Choroid plexus epithelial cell (primary cell): ENCODE measurements around the gene CYBA.

Experiments
- DNase-seq: peaks from one replicate; pipeline ENCODE4 v3.0.0-alpha.2; 2010; ENCODE audit warnings: low read depth
- H3K4me3 ChIP-seq: 2 replicates; pipeline ENCODE4 v1.5.1; 2011; ENCODE audit warnings: low read depth, mild to moderate bottlenecking, control low read depth, low read length, moderate library complexity
- CTCF ChIP-seq: conservative IDR thresholded peaks from 2 replicates; pipeline ENCODE4 v1.5.1; 2011; ENCODE audit warnings: low read depth, mild to moderate bottlenecking, control low read depth, inconsistent platforms, low read length, moderate library complexity

Gene CYBA

DNA sequence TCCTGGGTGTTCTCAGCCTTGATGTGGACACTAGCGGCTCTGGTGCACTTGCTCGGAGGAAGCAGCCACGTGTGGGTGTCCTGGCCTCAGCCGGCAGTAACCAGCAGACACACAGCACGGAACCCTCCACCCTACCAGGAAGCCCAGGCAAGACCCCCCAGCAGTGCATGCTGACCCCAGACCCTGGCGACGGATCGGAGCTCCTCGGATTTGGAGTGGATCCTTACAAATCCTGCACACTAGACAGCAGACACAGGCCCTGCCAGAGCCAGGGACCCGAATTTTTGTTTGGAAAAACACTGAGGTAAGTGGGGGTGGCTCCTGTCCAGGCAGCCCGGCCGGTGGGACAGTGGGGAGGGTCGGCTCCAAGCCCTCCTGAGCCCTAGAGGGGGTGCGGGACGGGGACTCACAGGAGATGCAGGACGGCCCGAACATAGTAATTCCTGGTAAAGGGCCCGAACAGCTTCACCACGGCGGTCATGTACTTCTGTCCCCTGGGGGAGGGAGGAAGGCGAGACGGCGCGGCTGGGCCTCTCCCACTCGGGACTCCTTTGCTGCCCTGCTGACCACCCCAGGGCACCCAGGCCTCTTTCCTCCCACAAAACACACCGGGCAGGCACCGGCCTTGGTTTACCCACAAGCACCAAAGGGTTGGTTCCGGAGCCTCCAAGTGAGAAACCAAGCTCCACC lies 4.4 kb downstream of the CYBA start:
- H3K4me3 ChIP-seq: no peak overlapping the region
- TF ChIP-seq CTCF: no peak
- DNase-seq: no peak

- H3K4me3 ChIP-seq: no peak overlapping the region
- DNase-seq: no peak
- TF ChIP-seq CTCF: no peak
These were observed 4.9 kb downstream of the CYBA start for GRCh38 chr16:88645941-88646340.

- no peak for TF ChIP-seq CTCF
- H3K4me3 ChIP-seq: no peak overlapping the region
- no peak for DNase-seq
These were observed 5.4 kb downstream of the CYBA start for GRCh38 chr16:88645455-88645854.

DNA sequence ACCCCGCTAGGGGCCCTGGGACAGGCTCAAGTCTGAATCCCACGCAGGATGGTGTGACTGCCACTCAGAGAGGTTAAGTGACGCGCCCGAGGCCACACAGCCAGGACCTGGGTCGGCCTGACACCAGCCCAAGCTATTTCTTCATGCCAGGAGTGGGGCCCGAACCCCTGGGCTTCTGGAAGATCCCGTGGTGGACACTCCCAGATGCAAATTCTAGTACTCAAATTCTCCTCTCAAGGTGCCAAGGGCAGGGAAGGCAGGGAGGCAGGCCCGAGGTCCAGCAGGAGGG lies 7.3 kb downstream of the CYBA start:
- H3K4me3 ChIP-seq: no peak overlapping the region
- TF ChIP-seq CTCF: no peak
- no peak for DNase-seq

- no peak for DNase-seq
- H3K4me3 ChIP-seq: no peak overlapping the region
- TF ChIP-seq CTCF: no peak
These were observed 7.8 kb downstream of the CYBA start for GRCh38 chr16:88642881-88643643.

- TF ChIP-seq CTCF: no peak
- DNase-seq: no peak
- no peak overlapping the region for H3K4me3 ChIP-seq
These were observed 10.2 kb downstream of the CYBA start for GRCh38 chr16:88640498-88641247.

DNA sequence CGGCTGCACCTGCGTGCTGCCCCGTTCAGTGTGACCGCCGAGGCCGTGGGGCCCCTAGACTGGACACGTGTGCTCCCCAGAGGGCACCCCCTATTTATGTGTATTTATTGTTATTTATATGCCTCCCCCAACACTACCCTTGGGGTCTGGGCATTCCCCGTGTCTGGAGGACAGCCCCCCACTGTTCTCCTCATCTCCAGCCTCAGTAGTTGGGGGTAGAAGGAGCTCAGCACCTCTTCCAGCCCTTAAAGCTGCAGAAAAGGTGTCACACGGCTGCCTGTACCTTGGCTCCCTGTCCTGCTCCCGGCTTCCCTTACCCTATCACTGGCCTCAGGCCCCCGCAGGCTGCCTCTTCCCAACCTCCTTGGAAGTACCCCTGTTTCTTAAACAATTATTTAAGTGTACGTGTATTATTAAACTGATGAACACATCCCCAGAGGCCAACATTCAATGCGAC lies 10.8 kb downstream of the CYBA start:
- no peak overlapping the region for H3K4me3 ChIP-seq
- no peak for TF ChIP-seq CTCF
- DNase-seq: no peak
